T47D (cell line): Measurements from ENCODE around the gene MED26.

ENCODE experiments used
- DNase-seq, 2 experiments: peaks; one replicate each; pipeline versions ENCODE4 v3.0.0 to v3.0.0-alpha.2; 2011 to 2012; ENCODE audit warnings: low read depth in 1 of 2, low spot score in 1 of 2
- JUND ChIP-seq: IDR thresholded peaks from 2 replicates; pipeline ENCODE4 v1.6.1; 2012; ENCODE audit warnings: low read depth
- in situ Hi-C: cut with HindIII; loops from 2 replicates; pipeline ENCODE4 v1.10.0; 2016; ENCODE audit warnings: low sequenced_read_pairs, low pct_unique_long_range_greater_than_20kb

MED26 gene

DNA sequence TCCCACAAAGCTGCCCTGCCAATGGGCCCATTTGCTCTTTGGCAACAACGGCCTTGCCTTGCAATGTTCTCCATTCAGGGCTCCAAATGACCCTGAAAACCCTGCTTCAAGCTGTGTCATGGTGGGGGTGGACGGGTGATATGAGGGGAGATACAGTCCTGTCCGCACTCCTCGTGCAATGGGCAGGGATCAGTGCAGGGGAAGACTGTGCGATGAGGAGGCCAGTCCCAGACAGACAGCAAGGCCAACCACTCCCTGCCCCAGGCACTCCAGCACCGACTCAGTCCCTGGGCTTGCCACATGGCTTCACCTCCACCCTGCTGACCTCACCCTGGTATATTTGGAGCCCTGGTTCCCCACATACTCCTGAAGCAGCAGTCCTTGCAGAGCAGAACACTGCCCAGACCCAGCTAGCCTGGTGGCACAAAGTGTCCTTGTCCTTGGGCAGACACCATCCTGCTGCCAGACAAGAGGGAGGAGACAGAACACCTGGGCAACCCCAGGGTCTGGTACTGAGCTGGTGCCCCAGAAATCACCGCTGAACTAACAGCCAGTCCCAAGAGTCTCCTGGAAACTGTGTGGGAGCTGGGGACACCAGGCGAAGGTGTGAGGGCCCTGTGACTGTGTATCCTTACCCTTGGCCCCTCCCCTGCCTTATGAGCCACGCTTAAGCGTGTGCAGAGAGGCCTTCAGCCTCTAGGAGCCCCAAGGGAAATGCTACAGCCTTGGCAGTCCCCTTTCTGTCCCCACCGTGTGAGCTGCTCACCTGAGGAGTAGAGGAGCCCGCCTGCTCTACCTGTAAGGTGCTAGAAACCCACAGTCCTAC, 46.6 kb downstream of the MED26 start:
- no peak for DNase-seq
- TF ChIP-seq JUND = no peak
- in situ Hi-C loops = no loop called here

DNA sequence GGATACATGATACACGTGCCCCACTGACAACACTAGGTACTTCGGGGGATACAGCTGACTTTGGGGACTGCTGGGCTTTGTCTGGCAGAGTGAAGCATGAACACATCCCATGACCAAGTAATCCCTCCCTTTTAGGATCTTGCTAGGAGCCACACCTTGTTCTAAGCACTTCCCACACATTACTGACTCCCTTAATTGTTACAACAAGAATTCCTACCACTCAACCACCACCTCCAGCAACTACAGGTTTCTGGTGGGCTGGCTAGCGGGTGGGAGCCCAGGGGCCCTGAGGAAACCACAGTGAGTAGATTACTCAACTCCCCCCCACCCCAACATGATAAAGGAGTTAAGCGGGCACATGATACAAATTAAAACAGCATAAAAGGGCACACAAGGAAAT, 48.6 kb downstream of the MED26 start:
- in situ Hi-C loops = no loop called here
- TF ChIP-seq JUND = no peak

DNA sequence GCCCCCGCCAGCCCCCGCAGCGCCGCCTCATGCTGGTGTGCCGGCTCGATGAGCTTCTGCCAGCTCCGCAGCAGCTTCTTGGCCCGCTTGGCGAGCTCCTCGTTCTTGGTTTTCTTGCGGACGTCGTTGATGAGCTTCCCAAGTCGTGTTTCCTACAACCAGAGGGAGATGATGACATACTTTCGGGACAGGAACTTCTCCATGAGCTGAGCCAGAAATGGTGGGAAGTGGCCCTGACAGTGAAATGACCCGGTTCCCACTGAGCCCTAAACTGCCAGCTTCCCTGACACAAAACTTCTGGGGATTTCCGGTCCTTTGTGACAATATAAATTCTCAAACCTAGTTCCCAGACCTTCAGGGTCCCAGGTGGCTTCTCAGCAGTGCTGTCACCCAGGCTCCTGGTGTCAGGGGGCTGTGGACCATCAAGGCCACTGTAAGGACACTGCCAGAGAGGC, 50.4 kb downstream of the MED26 start:
- in situ Hi-C loops = no loop called here
- no peak for DNase-seq
- TF ChIP-seq JUND = no peak

More for the DNA sequence above, 48.6 kb downstream of the MED26 start:
- DNase-seq = no peak

DNA sequence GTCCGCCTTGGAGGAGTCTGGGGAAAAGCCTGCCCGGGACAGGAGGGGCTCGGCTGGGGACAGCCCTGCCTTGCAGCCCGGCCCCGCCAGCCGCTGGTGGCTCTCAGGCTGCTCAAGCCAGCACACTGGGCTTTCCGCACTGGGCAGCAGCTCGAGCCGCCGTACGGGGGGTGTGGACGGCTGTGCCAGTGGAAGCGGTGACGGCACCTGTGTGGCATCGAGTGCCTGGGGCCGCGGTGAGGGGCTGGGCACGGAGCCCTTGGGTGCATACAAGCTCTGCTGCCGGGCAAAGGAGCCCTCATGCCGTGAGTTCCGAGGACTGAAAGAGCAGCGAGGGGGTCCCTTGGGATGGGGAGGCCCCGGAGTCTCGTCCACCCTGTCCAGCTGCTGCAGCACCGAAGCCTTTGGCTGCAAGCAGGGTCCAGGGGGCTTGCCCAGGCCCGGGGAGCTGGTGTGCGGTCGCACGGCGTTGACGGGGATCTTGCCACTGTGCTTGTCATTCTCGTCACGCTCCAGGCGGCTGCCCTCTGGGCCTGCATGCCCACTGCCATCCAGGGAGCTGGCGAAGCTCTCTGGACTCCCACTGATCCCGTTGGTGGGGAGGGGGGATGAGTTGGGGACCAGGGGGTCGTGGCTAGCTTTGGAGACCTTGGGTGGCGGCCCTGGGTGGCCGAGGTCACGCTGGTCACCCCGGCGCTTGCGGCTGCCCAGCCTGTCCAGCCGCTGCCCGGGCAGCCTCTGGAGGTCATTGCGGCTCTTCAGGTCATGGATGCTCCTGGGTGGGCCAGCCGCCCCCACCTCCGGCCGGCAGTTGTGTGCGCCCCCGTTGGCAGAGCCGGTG, 51.1 kb downstream of the MED26 start:
- TF ChIP-seq JUND = no peak
- in situ Hi-C loops = no loop called here

DNA sequence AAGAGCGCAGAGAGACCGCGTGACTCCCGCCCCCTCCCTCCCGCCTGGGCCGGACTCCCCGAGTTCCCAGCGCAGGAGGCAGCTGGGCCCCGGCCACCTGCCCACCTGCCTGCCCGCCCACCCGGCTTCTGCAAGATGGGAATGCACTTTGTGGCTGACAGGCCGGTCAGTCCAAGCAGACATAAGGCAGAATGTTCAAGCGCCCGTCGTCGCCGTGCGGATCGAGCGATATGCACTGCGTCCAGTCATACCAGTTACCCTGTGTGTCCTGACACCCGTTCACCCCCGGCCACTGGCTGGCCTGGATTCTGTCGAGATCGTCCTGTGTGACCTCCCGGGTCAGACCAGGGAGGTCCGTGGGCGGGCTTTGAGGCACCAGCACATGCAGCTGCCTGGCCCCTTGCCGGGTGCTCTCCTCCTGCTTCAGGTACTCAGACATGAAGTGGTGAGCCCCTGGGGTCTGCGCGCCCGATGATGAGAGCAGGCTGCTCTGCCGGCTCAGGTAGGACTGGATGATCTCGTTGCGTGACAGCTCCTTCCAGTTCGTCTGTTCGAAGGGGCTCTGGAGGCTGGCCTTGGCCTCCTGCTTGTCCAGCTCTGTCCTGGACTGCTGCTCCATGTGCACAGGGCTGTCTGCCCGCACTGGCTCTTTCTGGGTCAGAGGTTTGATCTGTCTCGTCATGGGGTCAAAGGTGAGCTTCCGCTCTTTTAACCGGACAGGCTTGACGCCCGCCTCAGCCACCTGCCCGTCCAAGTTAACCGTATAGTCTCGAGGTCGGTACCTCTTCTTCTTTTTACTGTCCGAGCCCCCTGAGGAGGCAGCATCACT, 51.9 kb downstream of the MED26 start:
- in situ Hi-C loops = no loop called here
- DNase-seq = no peak
- no peak for TF ChIP-seq JUND

More for the DNA sequence above, 51.1 kb downstream of the MED26 start:
- DNase-seq = no peak

DNA sequence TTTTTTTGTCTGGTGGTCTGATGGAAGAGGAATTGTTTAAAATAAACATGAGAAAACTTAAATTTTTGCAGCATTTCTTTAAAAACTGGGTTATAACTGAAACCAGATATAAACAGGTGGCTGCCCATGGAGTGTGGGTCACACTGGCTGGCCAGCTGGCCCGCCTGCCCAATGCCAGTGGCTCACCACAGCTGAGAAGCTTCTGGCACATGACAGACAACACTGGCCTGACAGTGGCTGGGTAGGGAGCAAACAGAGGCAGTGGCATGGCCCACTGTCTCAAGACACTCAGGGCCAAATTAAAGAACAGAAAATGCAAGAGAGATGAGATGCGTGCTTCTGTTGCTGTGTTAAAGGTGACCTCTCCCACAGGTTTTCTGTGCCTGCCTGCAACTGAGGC, 52.7 kb downstream of the MED26 start:
- no peak for DNase-seq
- in situ Hi-C loops = no loop called here
- no peak for TF ChIP-seq JUND

DNA sequence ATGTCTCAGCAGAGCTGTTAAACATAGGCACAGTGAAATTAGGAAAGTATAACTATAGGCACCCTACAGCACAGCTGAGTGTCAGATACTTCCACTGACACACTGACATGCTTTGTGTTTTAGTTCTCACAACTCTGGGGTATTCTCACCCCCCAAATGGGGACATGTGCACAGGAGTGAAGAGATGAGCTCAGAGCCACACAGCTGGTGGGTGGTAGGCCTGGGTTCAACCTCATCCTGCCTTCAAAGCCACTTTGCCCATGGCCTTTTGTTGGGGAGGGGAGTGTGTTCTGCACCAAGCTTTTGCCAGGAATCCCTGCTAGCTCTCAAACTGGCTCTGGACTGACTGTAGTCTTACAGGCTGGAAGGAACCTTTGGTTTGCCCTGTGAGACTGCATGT, 54.1 kb downstream of the MED26 start:
- in situ Hi-C loops = no loop called here
- no peak for TF ChIP-seq JUND

DNA sequence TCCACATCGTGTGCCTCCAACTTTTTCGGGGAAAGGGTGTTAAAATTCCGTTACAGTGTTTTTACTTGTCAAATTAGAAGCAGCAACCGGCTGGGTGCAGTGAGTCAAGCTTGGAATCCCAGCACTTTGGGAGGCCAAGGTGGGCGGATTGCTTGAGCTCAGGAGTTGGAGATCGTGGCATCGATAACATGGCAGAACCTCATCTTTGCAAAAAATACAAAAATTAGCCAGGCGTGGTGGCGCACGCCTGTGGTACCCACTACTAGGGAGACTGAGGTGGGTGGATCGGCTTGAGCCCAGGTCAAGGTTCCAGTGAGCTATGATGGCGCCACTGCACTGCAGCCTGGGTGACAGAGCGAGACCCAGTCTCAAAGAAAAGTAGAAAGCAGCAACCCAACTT, 54.7 kb downstream of the MED26 start:
- TF ChIP-seq JUND = no peak
- in situ Hi-C loops = no loop called here
- no peak for DNase-seq

More for the DNA sequence above, 54.1 kb downstream of the MED26 start:
- no peak for DNase-seq

DNA sequence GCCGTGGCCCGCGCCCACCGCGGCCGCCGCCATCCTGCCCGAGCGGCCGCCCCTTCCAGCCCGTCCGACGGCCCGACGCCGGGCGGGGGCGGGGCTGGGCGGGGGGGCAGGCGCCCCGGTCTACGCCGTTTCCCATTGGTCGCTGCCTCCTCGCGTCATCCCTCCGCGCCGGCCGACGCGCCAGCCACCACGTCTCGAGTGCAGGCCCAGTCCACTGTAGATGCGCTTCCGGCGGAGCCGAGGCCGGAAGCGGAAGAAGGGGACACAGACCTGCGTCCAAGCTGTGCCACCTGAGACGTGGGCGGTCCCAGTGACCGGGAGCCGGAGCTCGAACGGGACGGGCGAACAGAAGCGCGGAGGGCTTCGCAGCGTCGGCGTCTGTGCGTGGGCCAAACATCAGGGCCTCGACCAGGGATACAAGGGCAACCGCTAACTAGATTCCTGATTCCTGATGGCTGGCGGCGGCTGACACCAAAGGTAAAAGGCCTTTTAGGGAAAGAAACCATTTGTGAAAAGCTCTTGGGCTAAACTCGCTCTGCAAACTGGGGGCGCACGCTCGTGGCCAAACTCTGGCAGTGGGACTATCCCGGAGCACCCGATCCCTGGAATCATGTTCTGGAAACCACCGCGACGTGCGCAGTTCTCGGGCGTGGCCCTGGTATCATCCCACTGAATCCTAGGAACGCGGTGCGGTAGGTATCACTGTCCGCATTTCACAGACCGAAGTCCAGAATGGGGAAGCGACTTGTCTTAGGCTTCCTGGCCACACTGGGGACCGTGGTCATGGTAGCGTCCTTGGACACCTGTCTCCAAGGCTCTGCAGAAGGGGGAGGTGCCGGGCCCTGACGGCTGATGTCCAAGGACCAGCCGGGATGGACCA, 55.4 kb downstream of the MED26 start, which contains the start of gene SLC35E1:
SLC35E1 (minus strand) TSS at position 84 of the 880 bp plus-strand sequence; CDS start at position 33, 51 bp downstream.
- in situ Hi-C loops = no loop called here
- no peak for TF ChIP-seq JUND
- peak; percentile 97 to 98 for DNase-seq

DNA sequence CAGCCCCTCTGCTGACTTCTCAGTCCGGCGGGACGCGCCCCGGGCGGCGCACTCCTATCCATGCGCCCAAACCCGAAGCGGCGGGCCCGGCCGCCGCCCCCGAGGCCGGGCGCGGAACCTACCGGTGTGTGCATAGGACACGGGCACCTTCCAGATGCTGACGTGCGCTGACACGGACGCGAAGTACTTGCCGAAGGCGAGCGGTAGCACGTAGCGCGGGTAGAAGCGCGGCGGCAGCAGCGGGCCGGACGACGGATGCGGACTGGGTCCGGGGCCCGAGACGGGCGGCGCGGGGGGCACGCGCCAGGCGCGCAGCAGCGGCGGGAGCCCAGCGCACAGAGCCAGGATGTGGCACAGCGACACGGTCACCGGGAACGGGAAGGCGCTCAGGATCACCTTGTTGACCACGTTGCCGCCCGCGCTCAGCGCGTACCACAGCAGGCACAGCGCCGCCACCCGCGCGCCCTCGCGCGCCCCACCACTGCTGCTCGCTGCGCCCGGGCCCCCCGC, 56.1 kb downstream of the MED26 start:
- DNase-seq = peak in 1 of 2 experiments; percentile 24
- no peak for TF ChIP-seq JUND
- in situ Hi-C loops = no loop called here

DNA sequence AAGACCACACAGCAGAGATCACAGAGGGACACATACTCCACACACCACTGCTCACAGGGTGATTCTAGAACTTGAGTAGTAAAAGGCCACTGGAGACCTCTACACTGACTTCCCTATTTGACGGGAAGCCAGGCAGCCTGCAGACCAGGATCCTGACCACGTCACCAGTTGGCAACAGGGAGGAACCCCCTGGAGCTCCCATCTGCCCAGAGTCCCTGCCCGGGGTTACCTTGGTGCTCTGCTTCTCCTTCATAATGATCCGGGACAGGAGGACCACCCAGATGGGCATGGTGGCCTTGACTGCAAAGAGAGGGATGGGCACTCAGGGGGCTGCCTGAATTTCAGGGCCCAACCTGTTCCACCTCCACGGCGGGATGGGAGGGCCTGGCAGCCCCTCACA, 56.7 kb downstream of the MED26 start:
- in situ Hi-C loops = no loop called here
- DNase-seq = peak in 1 of 2 experiments; percentile 9
- TF ChIP-seq JUND = no peak
